KBM-7 (cell line): Measurements from ENCODE around the gene DPCD.
"Not testable (repeated sequence)": the region's sequence is repeated elsewhere in the genome, so short reads cannot be mapped to it uniquely, and the experiment has no call there.

ENCODE experiments used
- DNase-seq: peaks from one replicate; pipeline ENCODE4 v3.0.0-alpha.2; 2015
- in situ Hi-C: fragments of 300-500 bp; cut with MboI; formaldehyde crosslinking; loops from 2 replicates; pipeline ENCODE4 v1.14.3; 2020; ENCODE audit warnings: low sequenced_read_pairs, low pct_unique_long_range_greater_than_20kb, mixed read lengths

The DPCD gene

DNA sequence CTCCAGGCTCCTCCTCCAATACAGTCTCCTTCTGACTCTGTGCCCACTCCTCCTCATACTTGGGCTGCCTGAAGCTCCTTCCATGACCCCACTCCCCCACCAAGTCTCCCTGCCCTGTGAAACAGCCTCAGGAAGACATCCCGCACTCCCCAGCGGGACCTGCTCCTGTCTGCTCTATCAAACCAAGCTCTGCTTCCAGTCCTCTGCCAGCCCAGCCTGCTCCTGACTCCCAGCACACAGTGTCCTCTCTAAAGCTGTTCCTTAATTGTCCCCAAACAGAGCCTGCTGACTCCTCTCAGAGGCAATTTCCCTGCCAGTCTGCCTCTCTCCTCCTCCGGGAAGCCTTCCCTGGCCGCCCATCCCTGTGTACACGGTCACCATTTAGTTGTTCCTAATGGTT lies 9.9 kb upstream of the DPCD start:
- no peak for DNase-seq
- in situ Hi-C loops, result no loop called here

DNA sequence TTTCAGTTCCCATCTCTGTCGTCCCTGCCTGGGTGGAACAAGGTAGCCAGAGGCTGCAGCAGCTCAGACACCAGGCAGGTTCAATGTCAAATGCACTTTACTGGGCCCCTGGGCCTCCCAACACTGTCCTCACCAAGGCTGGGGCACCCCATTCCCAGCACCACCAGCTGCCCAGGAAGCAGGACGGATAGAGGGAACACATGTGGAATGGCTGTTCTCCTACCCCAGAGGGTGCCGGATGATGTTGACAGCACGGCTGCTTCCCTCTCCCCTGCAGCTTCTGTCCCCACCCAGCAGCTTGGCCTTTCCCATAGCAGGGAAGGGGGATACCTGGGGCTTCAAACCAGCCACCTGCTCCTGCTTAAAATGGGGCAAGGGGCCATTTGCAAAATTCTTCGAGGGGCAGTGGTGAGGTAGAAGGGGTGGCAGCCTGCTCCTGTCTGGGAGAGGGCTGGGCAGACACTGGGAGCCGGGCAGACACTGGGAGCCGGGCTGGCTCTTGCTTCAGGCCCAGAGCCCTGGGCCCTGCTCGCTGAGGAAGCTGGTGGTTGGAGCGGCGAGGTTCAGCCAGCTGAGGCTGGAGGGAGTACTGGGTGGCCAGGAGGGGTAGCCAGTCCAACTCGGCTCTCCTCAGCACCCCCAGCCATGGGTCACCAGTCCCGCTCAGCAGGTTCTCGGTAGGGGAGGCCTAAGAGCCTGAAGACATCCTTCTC lies 9.2 kb upstream of the DPCD start:
- no peak for DNase-seq
- in situ Hi-C loops, result no loop called here

DNA sequence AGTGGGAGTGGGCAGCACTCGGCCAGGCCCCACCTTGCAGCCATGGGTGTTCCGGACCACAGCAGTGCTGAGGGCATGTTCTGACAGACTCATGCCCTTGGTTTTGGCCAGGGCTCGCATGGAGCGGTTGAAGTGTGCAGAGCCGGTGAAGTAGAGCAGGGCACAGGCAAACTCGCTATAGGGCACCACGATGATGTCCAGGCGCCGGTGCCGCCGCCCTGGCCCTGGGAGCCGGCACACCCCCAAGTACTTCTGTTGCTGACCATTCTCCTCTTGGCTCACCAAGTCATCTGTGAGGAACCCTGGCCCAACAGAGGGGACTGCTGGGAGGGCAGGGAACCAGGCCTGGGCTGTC lies 8.6 kb upstream of the DPCD start:
- in situ Hi-C loops, result no loop called here
- DNase-seq, result no peak

DNA sequence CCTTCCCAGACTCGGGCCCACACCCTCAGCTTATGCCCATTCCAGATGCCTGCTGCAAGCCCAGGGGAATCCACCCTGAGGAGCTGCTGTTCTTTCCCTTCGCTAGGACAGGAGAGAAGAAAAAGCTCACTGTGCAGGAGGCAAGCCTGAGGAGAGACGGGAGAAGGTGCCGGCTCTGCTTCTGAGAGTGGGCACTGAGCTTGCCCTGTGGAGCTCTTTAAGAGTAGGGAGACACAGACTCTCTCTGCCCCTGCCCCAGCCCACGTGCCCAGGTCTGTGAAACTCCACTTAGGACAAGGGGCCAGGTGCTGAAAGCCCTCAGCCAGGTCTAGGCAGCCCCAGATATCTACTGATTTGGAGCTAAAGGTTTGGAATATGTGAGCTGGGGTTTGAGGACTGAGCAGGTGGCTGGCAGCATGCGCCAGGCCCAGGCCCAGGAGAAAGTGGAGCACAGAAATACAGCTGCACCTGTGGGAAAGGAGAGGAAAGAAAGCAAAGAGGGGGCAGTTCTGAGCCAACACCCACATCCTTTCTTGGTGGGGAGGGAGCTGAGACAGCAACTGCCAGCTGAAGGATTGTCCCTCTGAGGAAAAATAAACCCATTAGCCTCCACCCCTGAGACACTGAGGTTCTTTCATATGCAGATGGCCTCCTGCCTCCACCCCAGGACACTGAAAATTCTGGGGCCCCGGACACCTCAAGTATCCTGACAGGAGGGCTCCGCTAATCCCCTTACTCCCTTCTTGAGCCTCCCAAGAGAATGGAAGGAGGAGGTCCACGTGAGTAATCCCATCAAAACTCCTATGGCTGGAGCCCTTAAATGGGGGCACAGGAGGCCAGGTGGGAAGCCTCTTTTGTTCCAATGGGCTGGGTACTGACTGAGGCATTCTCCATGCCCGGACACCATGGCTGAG lies 7.4 kb upstream of the DPCD start:
- no peak for DNase-seq
- in situ Hi-C loops, result no loop called here

DNA sequence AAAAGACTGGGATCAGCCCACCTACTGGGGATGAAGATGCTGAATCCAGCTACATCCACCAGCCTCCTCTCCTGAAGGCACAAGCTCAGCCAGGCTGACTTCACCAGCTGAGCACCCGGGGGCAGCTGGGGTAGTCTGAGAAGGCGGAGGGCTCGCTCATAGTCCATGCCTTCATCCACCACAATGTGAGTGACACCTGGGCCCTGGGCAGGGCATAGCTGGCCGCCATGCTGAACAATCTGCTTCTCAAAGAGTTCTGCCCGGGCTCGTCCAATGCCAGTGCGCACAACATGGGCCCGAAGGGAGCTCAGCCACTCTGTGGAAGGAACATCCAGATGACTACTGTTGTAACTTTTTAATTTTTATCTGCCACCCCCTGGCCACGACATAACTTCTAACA lies 2.3 kb upstream of the DPCD start:
- in situ Hi-C loops, result no loop called here
- no peak for DNase-seq

DNA sequence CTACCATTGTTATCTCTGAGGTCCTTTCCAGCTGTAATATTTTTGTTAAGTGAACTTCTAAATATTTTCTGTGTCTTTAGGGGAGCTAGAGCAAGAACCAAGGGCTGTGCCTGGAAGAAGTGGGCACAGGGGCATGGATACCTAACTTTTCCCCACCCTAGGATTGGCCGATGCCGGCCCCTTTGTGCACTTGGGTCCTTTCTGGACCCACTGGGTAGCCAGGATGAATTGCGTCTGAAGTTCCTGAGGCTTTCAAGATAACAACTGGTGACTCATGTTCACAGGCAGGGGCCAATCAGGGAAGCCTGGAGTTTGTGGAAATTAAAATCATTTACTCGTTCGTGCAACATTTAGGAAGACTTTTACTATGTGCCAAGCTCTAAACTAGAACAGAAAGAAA lies 758 bp downstream of the DPCD start:
- in situ Hi-C loops, result no loop called here
- DNase-seq, result no peak

DNA sequence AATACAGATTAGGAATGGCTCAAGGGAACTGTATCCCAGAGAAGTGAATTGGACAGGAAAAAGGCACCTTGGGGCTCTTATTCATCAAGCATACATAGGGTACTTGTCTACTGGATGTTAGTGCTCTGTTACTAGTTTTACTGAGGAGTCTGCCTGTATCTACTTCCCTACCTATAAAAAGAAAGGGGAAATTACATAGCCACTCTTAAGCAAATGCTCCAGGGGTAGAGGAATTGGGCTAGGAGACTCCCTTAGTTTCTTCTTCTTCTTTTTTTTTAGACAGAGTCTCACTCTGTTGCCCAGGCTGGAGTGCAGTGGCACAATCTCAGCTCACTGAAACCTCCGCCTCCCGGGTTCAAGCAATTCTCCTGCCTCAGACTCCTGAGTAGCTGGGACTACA lies 5.2 kb downstream of the DPCD start:
- in situ Hi-C loops, result not testable (repeated sequence)
- DNase-seq, result peak; percentile 53

DNA sequence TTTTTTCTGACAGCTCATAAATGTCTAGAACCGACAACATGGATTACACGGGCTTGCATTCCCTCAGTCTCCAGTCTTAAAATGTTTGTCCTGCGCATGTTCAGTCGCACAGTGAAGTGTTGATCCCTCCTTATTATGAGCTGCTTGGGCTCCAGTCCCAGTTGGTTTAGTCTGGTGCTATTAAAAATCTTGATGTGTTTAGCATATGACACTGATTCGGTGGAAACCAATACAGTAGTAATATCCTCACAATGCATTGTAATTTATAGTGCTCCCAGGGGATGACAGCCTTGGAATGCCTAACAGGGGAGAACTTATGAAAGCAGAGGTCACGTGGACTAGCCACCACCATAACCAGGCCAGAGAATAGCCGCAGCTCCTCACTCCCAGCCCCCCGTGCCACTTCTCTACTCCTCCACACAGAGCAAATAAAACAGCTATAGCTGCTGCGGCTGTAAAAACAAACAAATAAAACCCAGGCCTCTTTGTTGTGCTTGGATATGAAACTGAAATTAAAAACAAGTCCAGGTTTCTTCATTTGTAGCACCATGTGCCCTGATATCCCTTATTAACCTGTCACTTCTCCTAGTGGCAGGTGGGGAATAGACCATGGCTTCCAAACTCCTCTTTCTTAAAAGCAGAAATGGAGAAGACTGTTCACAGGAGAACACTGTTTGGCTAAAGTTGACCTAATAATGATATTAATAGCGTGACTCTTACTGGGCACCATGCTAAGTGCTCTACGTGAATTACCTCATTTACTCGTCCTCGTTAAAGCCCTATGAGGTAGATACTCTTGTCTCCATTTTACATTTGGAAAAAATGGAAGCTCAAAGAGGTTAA lies 7.7 kb downstream of the DPCD start:
- in situ Hi-C loops, result no loop called here
- no peak for DNase-seq

DNA sequence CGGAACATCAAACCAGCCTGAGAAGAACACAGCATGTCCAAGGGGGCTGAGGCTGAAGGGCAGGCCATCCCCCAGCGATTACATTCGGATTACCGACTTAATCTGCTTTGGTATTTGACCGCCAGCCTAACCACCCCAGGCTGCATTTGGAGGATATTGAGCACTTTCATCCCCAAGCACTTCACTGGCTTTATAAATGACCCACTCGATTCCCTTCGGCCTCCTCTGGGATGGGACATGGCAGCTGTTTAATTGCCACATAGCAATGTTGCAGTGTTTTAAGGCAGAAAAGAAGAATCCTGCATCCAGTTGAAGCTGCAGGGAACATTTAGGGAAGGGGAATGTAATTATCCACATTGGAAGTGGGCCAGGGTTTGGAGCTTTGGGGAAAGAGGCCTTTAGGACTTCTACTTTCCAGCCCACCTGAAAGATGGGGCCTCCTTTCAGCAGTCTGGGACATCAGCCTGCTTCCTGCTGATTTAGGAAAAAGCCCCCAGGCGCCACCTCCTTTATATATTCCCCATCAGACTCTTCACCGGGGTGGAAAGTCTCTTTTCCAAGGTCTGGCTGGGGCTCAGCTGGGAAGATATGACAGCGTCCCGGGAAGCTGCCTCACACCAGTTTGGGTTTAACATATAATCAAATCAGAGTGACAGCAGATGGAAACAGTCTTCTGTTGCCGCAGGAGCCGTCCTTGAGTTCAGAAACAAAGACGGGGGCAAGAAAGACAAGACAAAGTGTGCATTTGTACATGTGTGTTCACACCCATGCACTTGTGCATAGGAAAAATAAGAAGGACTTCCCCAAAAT lies 9.2 kb downstream of the DPCD start:
- no peak for DNase-seq
- in situ Hi-C loops, result no loop called here

DNA sequence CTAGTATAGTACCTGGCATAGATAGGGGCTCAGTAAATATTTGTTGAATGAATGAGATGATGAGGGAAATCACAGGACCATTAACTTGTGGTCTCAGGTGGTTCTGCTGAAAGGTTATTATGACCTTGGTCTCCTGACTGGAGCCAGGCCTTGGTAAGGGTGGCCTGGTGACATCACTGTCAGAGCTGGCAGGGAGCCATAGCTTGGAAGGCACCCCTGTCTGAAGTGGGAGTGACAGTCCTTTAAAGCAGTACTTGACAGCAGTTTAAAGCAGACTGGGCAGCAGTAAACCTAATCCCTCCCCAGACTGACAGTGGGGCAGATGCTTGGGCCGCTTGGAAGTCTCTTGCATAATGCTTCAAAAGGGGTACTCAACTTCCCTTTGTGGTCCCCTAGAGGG lies 13.4 kb downstream of the DPCD start:
- in situ Hi-C loops, result no loop called here
- DNase-seq, result no peak

DNA sequence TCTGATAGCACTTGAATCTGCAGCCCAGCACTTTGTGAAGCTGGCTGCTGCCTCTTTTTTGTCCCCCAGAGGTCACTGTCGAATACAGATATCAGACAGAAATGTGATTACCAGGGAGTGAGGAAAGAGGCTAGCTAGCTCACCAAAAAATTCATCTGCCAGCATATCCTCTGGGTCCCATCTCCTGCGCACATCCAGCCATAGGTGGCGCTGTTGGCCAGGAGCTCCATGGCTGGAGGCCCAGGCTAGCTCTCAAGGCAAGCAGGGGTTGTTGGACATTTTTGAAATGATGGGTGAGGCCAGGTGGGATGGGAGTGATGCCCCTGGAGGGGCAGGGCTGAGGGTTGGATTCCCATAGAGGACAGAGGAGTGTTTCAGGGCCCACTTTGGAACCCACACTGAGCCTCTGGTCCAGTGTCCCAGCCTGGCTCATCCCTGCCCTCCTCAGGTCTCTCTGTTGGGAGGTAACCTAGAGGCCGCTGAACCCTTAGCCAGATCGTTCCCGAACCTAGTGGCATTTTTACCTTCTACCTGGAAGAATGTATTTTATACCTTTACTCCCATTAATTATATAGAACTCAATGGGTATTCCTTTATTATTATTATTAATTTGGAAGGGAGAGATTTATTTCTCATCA lies 14.8 kb downstream of the DPCD start:
- DNase-seq, result peak; percentile 93

DNA sequence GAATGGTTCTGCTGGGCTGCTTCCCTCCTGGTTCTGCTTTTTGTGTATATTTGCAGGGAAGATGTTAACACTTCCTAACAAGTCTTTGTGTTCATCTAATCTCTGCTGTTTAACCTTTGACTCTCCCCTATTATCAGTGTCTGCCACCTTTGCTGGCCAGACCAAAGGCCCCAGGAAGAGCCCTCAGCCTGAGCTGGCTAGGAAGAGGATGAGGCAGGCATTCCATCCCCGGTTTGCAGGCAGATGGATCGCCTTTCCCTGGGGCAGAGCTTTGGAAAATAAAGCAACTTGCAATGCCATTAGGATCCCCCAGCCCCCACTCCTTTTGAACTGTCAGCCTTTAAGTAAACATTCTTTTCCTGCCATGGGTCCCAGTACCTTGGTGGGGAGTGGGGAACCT lies 19.0 kb downstream of the DPCD start:
- DNase-seq, result no peak
- in situ Hi-C loops, result no loop called here

More for the DNA sequence above, 14.8 kb downstream of the DPCD start:
- in situ Hi-C loops, result no loop called here

DNA sequence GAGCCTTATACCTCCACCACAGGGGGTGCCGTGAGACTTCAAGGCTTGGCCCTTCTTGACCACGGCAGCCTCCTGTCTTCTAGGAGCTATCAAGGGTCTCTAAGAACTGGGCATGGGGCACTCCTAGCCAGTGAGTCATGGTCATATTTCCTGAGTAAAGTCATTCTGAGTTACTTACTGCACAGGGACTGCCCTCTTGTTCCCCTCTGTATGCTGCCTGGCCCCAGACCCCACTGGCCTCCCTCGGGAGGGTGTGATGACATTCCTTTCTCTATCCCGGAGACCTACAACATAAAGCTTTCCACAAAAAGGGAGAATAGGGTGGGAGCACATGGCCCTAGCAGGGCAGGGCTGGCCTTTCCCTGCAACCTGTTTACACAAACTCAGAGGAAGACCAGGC lies 21.4 kb downstream of the DPCD start:
- in situ Hi-C loops, result no loop called here
- no peak for DNase-seq

DNA sequence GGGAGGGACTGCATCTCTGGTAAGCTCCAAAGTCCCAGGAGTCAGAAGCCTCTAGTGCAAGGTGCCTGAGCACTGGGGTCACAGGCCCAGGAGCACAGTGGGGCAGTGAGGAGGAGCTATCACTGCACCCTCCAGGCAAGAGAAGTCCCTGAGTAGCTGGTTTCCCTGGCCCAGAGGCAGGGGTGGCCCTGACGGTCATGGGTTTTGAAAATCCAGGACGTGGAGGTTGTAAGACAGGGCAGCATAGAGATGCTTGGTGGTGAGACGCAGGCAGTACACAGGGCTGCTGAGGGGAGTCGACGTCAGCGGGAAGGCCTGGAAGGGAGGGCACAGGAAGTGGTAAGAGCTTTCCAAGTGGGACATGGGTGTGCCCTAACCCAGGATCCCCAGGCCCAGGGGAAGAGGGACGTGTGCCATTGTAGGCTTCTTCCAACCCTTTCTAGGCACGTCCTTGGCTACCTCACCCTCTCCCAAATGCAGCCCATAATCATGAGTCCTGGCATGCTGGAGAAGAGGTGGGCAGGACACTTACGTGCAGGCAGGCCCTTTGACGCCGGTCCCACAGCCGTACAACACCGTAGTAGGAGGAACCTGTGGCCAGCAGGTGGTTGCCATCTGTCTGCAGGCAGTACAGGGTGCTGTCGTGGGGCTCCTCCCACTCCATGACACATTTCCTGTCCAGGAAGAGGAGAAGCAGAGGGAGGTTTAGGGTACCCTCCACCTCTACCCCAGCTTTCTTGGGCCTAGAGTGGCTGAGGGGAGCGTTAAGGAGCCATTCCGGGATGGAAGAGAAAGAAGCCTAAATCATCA lies 23.2 kb downstream of the DPCD start:
- peak; percentile 25 for DNase-seq
- in situ Hi-C loops, result no loop called here

DNA sequence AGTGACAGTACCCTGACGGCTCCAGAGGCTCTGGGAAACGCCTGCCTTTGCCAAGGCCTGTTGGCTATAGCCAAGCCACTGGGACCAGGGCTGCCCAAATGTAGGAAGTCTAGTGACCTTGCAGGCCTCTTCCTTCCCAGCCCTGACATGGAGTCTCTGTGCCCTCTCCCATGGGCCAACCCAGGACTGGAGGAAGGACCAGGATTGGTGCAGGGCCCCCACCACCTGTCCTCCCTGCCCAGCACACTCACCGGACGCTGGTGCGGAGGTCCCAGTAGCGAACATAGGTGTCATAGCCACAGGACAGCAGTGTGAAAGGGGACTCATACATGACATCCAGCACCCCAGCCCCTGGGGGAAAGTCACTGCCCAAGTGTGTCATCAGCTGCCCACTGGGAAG lies 24.0 kb downstream of the DPCD start:
- in situ Hi-C loops, result no loop called here
- no peak for DNase-seq

DNA sequence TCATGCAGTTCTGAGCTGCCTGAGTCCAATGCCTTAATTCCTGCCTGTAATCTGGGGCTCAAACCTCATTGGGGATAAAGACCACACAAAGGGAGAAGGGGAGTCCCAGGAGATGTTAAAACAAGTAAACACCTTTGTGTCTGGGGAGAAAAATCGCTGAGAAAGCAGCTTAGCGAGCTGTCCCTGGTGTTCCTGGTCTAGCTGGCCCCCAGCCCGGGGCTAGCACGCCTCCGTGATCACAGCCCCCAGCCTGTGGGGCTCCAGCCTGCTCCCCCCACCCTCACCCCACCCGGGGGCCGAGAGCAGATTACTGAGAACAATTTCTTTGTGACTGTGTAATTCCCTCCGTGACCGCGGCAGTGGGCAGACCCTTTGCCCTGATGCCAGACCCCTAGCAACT lies 24.8 kb downstream of the DPCD start:
- DNase-seq, result no peak
- in situ Hi-C loops, result no loop called here

DNA sequence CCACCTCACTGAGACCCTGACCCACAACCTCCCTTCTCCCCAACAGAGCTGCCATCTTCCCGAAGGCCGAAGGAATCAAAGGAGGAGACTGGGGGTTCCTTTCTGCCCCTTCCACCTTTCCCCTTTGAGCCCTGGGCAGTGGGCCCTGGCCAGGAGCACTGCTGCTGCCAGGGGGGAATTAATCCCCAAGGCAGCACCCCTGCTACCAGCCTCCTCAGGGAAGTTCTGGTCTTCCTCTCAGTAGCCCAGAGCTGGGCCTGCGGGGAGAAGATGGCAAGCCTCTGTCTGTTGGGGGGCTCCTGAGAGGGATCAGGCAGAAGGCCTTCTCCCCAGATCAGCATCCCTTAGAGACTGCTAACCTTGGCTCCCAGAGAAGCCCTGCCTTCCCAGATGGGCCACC lies 25.5 kb downstream of the DPCD start:
- in situ Hi-C loops, result no loop called here

More for the DNA sequence above, 25.5 kb downstream of the DPCD start:
- DNase-seq, result no peak
